ENCODE results near the gene ANKRD35.
A peak's percentile ranks its signal among the peaks of the same experiment; 100 is the strongest.

ANKRD35 gene

GRCh38 chr1:145893306-145894055 lies 7.8 kb upstream of the ANKRD35 start:
- no peak for DNase-seq

DNA sequence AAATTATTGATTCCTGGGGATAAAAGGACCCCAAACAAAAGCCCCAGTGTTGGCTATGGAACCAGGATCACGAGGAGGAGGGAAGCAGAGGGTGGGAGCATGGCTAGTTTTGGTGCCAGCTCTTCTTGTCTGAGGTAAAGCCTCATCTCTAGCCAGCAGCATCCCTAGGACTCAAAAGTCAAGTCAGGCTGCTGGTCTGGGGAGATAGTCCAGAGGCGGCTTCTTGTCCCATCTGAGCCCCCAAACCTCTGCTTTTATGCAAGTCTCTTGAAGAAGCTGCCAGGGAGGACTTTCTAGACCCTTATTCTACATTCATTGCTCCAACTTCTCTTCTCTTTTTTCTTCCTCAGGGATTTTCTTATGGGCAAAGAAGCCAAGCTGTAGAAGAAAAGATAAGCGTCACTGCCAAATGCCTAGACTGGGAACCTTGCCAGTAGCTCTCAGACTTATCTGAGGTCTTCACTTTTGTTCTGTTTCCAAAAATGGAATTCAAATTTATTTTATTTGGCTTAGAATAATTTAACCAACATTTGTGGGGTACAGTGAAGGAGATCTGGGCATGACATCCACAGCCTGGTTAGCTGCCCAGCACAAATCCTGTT lies 6.9 kb upstream of the ANKRD35 start:
- no peak for DNase-seq

GRCh38 chr1:145891587-145892485 lies 6.2 kb upstream of the ANKRD35 start:
- peak; percentile 94 to 99 (median 98) for DNase-seq

- peak in 1 of 3 experiments; percentile 53 for DNase-seq
Measured at GRCh38 chr1:145891143-145891542, 5.5 kb upstream of the ANKRD35 start.

GRCh38 chr1:145889722-145890121 lies 4.1 kb upstream of the ANKRD35 start:
- DNase-seq: peak in 2 of 3 experiments; percentile 57 to 90

DNA sequence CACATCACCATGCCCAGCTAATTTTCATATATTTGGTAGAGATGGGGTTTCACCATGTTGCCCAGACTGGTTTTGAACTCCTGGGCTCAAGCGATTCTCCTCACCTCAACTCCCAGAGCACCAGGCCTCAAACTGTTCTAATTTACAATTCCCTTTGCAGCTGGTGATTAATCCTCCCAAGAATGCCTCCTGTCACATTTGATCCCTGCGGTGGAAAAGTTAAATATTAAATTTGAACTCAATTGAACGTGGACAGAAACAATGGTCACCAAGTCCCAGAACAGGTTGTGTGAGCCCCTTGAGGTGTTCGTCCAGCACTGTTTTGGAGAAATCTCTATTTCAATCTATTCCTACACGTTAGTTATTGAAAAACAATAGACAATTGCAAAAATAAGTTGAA lies 2.0 kb upstream of the ANKRD35 start:
- DNase-seq: no peak

GRCh38 chr1:145886816-145887215 lies 1.1 kb upstream of the ANKRD35 start:
- peak in 1 of 3 experiments; percentile 39 for DNase-seq

DNA sequence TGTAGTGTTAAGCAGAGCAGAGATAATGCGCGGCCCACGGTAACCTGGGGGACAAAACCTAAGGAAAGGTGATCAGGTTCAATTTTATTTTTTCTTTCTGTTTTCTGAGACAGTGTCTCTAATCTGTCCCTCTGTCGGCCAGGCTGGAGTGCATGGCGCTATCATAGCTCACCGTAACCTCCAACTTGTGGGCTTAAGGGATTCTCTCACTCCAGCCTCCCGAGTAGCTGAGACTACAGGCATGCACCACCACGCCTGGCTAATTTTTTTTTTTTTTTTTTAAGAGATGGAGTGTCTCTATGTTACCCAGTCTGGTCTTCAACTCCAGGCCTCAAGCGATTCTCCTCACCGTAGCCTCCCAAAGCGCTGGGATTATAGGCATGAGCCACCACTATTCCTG lies 724 bp upstream of the ANKRD35 start:
- no peak for DNase-seq

- no peak for DNase-seq
Measured at GRCh38 chr1:145884675-145885074, 991 bp downstream of the ANKRD35 start.

- peak; percentile 89 to 100 (median 99) for DNase-seq
Measured at GRCh38 chr1:145879775-145880174, 5.9 kb downstream of the ANKRD35 start.

GRCh38 chr1:145878724-145879123 lies 6.9 kb downstream of the ANKRD35 start:
- peak in 2 of 3 experiments; percentile 41 to 78 for DNase-seq

DNA sequence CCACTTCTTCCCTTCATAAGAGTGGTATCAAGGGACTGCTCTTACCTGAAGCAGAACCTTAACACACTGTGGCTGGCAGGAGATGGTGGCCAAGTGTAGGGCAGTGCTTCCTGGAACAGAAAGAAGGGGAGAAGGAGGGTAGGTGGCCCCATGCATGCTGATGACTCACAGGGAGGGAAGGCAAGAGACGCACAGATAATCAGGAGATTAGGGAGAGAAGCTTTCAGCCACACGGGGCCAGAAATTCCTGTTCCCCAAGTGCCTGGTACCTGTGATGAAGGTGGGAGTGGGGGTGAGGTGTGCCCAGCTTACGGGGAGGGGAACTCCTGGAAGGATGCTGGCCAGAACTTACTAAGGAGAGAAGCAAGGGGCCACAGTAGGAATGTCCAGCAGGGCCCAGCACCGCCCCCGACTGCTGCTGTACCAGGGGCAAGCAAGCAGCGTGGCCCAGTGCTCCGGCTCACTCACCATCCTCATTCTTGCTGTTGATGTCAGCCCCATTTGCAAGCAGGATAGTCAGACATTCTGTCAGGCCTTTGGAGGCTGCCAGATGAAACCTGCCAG lies 7.7 kb downstream of the ANKRD35 start:
- no peak for DNase-seq

DNA sequence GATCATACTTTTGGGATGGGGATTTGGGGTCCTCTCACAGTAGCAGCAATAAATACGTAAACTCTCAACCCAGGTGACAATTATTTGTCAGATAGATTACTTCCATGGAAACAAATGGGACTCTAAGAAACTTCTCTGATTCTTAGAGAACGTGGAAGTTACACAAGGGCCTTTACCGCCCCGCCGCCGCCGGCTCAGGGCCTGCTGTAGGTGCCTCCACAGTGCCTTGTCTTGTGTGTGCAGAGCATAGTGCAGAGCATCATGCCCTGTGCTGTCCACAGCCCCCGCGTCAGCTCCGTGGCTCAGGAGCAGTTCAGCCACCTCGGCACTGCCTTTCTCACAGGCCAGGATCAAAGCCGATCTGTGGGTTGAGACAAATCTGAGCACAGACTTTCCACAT lies 11.0 kb downstream of the ANKRD35 start:
- DNase-seq: no peak

DNA sequence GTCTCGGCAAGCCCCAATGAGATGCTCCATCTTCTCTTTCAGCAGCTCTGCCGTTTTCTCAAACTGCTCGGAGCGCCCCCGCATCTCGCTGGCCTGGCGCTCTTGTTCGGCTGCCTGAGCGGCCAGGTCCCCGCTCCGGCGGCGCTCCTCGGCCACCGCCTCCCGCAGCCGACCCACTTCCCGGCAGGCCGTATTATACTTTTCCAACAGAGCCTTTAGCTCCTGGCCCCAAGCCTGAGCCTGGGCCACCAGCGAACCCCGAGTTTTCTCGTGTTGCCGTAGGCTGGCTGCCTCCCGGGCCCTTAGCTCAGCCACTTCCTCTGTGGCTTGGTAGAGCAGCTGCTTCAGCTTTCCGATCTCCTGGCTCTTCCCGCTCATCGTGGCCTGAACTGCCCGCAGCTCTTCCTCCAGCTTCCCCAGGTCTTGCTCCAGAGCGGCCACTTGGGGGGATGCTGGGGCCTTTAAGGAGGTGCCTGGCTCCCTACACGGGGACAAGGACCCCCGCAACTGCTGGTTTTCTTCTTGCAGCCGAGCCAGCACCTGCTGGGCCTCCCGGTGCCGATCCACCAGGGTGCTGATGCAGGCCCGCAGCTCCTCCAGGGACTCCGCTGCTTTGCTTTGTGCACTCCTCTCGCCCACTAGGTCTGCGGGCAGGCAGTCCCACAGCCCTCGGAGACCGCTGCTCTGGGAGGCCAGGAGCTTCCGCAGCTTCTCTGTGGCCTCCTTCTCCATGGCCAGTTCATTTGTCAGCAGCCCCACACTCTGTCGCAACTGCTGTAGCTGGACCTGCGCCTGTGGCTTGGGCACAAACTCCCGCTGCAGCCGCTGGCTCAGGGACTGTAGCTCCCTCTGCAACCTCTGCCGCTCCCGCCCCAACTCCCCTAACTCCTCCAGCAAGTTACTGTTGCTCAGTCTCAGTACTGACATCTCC lies 13.4 kb downstream of the ANKRD35 start:
- DNase-seq: no peak

DNA sequence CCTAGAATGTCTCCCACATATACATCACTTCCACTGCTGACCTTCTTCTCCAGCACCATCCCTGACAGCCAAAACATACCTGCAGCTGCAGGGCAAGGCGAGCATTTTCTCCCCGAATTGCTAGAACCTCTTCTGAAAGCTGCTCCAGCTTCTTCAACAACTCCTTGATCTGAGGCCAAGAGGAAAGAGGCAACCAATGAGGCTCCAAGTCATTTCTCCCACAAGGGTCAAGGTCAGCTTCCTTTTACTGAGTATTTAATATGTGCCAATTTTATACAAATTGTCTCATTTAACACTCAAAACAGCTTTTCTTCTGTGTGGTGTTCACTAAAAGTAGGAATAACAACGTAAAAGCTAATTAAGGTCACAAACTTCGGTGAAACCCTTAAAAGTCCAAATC lies 17.4 kb downstream of the ANKRD35 start:
- no peak for DNase-seq

- DNase-seq: no peak
Measured at GRCh38 chr1:145863282-145864018, 22.2 kb downstream of the ANKRD35 start.

- DNase-seq: peak; percentile 82 to 92 (median 85)
Measured at GRCh38 chr1:145859491-145860023, 26.1 kb downstream of the ANKRD35 start.

GRCh38 chr1:145858901-145859490 lies 26.7 kb downstream of the ANKRD35 start, which contains the start of gene PIAS3:
PIAS3 (minus strand) TSS chr1:145859081; CDS start chr1:145858990, 91 bp downstream.
- peak; percentile 90 to 98 (median 90) for DNase-seq

- peak in 2 of 3 experiments; percentile 52 to 67 for DNase-seq
Measured at GRCh38 chr1:145858238-145858900, 27.3 kb downstream of the ANKRD35 start.

DNA sequence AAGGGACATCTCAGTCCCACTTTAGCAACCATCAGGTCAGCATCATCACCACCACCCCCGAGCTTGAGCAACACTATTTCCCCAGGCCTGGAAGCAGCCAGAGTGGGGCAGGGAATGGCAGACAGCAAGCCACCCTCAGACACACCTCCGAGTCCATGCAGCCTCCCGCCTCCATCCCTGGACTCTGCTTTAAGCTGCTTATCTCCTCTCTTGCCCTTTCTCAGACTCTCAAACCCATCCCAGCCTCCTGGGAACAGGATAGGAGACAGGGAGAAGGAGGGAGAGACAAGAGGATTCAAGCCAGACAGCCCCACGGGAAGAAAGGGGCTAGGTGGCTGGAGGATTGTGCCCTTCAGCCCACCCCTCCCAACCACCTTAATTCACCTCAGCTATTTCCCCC lies 28.5 kb downstream of the ANKRD35 start:
- no peak for DNase-seq

Measured in NCI-H1417 (cell line).